ENCODE measurements around the gene DMRTB1.

DNA sequence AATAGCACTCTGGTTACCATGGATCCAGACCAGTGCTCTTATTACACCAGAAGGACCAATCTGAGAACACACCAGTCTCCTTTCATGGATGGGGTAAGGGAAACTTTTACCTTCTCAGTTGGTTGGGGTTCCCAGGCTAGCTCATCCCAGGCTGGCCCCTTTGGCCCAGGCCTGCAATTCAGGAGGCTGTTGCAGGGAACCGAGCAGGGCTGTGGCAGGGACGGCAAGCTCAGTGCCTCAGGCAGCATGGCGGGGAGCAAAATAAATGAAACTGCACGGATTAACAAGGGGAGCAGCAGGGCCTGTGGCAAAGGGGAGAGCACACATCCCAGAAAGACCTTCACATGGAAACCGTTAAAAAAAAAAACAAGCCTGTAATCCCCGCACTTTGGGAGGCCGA is 57.0 kb downstream of the DMRTB1 start:
- TF ChIP-seq EZH2phosphoT487 (IDR thresholded peaks at IDR 0.05; ENCODE audit: borderline replicate concordance, low read length), result no peak
- TF ChIP-seq CTCF (conservative IDR thresholded peaks at IDR 0.05; ENCODE audit: low read depth, low read length), result no peak

Measured in PC-3 (cell line).